GM21390 (cell line): ENCODE data around the gene IPO13.

ENCODE experiments used
- ATAC-seq: cut with Tn5 transposase; IDR thresholded peaks from one replicate; pipeline ENCODE4 v1.9.1; 2021; ENCODE audit not compliant: unreplicated experiment

The IPO13 gene

DNA sequence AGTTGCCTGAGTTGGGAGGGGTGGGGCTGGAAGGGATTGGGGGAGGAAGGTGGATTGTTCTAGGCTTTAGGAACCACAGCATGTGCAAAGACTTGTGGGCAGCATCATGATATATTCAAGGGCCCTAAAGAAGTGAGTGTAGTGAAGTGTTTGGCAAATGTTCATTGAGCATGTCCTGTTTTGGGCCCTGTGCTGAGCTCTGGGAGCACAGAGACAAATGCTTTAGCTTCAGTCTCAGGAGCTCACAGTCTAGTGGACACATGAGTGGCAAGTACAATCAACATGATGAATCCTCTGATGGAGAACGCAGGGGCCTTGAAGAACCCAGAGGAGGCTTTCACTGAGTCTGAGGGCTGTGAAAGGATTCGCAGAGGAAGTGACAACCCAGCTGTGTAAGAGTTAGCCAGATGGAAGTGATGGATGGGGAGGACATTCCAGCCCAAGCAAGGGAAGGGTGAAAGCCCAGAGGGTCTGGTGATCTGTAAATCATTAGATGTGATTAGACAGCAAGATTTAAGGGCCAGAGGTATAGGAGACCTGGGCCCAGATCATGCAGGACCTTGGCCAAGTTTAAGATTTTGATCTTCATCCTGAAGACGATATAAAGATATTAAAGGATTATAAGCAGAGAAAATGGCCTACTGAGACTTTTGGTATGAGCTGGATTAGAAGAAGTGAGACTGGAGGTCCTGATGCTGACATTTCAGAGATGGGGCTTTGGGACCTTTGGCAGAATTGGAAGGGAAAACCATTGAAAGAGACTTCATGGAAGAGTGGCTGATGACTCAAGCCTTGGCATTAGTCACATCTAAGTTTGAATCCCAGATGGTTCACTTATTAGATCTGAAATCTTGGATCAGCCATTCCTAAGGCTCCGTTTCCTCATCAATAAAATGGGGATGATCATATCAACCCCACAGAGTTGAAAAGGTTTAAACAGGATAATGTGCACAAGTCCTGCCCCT lies 4.6 kb downstream of the IPO13 start:
- no peak for ATAC-seq

DNA sequence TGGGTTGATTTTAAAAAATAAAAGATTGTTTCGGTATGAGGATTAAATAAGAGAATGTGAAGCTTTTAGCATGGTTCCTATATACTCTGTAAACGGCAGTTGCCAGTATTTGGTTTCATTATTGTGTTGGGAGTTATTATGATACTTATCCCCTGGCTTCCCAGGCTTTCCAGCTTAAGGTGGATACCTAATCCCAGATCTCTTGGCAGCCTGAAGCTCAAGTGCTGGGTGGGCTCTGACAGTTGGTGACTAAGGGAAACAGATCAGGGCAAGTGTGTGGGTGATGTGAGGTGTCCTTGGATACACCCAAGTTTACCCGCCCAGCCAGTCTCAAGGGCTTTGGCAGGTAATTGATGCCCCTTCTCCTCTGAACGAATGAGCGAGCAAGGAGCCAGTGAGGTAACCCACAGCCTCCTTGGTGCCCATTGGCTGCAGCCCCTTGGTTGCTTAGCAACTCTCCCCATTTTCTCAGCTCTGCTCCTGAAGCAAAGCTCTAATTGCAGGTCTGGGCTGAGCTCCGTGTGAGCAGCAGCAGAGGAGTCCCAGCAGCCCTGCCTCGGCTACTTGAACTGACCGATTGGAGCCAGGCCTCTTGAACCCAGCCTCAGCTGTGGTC lies 6.1 kb downstream of the IPO13 start:
- ATAC-seq, result no peak

DNA sequence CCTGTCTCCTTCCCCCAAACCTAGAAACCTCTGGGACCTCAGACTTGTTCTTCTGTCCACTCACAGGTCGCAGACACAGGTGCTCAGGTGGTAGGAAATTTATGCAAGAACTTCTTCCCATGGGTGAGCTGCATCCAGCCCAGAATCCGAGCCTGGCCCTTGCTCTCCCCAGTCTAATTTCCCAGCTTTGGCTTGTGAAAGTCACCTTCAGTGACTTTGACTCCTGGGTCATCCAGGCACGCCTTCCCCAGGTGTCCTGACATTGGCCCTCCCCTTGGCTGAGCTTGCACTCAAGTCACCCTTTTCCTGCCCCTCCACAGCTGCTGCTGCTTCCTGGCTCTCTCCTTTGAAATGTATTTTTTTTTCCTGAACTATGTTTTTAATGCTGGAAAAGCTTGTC lies 6.6 kb downstream of the IPO13 start:
- ATAC-seq, result no peak

DNA sequence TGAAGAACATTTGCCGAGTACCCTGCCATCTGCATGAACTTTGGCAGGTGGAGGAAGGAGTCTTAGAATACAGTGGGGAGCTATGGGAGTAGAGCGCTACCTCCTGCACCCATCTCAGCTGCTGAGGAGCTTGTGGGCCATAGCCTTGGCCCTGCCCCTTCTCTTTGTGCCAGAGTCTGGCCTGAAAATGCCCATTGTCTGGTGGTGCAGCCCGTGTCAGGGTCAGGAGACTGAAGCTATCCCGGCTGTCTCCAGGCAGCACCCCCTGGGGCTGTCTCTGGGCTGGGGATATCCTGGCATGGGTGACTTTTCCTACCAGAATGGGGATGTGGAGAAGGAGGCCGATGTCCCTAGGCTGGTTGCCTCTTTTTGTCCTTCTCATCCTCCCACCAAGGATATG lies 7.3 kb downstream of the IPO13 start:
- ATAC-seq, result no peak

DNA sequence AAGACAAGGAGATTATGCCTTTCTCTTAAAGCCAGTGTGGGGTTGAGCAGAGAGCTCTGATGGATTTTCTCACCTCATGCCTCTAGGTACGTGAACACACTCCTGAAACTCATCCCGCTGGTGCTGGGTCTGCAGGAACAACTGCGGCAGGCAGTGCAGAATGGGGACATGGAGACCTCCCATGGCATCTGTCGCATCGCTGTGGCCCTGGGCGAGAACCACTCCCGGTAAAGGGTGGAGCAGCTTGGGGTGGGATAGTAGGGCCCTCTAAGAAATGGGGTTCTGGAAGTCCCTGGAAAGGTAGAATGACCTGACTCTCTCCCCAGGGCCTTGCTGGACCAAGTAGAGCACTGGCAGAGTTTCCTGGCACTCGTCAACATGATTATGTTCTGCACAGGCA lies 9.5 kb downstream of the IPO13 start:
- ATAC-seq, result no peak

DNA sequence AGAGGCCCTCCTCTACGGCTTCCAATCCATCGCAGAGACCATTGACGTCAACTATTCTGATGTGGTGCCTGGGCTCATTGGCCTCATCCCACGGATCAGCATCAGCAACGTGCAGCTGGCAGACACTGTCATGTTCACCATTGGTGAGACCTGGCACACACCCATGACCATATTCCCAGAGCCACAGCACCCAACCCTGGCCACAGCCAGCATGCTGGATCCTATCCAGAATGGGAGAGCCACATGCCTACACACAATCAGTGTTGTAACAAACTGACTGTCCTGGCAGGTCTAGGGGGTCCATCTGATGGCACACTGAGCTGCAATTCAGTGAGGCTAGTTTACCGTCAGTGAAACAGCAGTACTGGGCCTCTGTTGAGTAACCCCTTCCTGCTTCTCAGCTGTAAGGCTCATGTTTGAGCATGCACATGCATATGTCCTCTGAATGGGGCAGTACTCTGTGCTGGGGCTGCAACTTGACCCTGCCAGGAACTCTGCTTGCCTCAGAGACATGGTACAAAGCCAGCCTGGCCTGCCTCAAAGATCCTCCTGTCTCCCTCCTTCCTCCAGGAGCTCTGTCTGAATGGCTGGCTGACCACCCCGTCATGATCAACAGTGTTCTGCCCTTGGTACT lies 10.8 kb downstream of the IPO13 start:
- ATAC-seq, result no peak

DNA sequence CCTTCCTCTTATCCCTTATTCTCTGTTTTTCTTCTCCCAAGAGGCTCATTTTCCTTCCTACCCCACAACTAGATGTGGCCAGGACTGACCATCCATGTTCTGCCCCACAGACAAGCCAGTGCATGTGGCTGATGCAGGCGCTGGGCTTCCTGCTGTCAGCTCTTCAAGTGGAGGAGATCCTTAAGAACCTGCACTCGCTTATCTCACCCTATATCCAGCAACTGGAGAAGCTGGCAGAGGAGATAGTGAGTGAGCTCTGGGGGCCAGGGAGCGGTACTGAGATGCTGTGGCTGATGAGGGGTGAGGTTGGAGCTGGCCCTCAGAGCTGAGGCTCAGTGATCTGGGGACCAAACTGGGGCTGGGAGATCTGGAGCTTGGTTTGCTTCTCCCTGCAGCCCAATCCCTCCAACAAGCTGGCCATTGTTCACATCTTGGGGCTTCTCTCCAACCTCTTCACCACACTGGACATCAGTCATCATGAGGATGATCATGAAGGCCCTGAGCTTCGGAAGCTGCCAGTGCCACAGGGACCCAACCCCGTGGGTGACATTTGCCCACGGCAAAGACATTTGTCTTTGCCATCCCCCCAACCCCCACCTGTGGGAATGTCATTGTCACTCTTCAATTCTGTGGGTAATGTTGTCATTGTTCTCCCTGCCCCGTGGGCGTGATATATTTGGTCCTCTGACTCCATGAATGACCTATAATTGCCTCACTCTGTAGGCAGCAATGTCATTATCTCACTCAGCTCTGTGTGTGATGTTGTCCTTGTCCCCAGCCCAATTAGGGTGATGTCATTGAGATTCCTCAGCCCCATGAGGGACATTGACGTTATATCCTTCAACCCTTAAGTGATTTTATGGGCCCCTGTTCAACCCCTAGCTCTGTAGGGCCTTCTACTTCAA lies 11.9 kb downstream of the IPO13 start:
- no peak for ATAC-seq

DNA sequence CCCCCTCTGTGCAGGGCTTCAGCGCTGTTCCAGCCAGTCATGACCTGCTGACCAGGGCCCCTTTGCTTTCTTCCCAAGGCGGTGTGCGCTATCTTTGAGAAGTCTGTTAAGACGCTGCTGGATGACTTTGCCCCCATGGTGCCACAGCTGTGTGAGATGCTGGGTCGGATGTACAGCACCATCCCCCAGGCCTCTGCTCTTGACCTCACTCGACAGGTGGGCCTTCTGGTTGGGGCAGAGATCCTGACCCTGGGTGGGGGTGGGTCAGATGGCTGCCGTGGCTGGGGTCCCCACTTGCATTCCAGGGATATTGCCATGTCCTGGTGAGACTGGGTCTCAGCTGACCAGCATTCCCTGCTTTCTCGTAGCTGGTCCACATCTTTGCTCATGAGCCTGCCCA lies 14.0 kb downstream of the IPO13 start:
- no peak for ATAC-seq

DNA sequence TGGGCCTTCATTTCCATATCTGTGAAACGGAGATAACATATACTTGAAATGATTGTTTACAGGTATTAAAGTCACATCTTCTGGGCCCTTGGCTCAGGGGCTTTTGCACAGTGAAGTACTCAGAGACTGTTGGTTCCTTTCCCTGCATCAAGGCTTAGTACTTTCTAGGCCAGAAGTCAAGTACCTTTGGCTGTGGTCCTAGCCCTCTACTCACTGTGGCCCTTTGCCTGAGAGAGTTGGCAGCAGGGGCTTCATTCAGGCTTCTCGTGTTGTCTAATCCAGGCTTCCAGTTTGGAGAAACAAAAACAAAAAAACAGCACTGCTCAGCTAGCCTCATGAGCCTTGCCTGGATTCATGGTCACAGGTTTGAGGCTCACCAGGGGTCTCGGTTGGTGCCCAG lies 14.9 kb downstream of the IPO13 start:
- no peak for ATAC-seq

DNA sequence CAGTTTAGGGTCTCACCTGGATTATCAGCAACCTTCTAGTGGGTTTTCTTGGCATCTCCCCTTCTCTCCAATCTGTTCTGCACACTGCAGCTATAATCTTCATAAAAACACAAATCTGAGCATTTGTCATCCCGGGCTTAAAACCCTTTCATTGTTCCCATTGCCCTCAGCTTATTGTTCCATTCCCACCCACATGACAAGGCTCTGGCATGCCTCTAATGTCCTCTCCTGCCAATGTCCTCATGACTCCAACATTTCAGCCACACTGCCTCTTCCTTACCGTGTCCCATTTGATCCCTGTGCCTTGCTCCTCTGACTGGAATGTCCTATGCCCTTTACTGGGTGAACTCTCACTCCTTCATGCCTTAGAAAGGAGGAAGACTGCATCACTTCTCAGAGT lies 15.6 kb downstream of the IPO13 start:
- ATAC-seq, result no peak

DNA sequence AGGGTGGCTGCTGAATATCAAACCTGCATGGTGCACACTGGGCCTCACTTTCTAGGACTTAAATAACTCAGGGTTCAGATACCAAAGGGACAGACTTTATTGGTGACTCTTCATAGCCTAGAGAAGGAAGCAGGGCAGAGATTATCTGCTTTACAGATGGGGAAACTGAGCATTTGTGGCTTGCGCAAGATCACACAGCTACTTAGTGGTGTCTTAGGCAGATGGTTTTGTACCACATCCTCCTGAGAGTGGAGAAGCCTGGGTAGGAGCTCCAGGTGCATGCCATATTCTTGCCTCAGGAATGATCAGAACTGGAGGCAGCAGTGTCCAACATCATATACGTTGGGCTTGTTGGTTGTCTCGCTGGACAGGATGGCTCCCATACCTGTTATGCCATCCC lies 16.3 kb downstream of the IPO13 start:
- ATAC-seq, result no peak

DNA sequence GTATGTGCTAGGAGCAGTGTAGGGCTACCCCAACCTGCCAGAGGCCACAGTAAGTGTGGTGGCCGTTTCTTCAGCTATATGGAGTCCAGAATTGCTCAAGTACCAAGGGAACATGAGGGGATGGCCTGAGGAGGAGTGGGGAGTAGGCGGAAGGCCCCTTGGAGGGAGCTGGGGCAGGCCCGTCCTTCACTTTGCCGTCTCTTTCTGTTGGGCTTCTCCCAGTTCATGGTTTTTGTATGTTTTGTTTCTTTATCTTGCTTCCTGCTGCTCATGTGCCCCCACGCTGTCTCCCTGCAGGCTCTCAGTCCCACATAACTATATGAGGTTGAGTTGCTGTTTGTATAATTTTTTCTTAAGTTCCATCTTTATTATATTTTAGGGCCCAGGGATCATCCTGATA lies 17.1 kb downstream of the IPO13 start:
- ATAC-seq, result no peak

DNA sequence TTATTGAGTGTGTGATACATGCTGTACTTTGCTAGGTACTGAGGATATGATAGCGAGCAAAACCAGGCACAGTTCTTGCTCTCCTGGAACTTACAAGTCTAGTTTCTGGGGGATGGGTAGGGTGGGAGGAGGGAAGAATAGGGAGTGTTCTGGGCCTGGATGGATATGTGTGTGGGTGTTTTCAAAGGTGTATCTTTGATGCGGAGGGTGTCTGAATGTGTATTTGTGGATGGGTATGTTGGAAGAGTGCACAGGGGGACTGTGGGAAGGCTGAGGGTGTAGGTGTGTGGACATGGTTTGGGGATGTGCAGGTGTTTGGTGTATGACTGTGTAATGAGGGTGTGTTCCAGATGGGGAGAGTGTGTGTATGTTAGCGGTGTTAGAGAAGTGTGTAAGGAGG lies 18.6 kb downstream of the IPO13 start:
- no peak for ATAC-seq

DNA sequence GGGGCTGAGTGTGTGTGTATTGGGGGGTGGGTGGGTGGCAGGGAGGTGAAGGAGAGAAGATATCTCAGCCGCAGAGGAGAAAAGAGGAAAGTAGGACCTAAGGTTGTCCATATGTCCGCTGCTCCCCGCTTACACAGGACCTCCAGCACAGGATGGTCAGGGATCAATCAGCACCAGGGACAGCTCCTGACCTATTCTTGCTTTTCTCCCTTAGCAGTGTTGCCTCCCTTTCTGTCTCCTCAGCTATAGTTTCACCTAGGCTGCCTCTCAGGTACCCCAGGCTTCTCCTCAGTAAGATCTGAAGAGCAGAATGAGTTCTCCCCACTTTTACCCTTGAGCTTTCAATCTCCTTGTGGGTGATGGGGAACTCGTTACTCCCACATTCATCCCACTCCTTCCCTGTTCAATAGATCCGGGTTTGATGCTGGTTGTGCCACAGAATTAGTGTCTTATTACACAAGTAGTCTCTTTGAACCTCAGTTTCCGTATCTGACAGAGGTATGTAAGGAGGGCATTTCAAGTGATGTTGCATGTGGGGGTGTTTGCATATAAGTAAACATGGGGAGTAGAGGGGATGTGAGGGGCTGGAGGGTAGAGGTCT lies 21.7 kb downstream of the IPO13 start:
- no peak for ATAC-seq

DNA sequence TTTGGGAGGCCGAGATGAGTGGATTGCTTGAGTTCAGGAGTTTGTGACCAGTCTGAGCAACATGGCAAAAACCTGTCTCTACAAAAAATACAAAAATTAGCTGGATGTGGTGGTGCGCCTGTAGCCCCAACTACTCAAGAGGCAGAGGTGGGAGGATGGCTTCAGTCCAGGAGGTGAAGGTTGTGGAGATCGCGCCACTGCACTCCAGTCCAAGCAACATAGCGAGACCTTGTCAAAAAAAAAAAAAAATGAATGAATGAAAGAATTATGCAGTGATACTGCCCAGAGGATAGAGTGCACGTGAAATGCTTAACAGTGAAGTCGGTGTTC lies 22.6 kb downstream of the IPO13 start:
- ATAC-seq, result no peak

DNA sequence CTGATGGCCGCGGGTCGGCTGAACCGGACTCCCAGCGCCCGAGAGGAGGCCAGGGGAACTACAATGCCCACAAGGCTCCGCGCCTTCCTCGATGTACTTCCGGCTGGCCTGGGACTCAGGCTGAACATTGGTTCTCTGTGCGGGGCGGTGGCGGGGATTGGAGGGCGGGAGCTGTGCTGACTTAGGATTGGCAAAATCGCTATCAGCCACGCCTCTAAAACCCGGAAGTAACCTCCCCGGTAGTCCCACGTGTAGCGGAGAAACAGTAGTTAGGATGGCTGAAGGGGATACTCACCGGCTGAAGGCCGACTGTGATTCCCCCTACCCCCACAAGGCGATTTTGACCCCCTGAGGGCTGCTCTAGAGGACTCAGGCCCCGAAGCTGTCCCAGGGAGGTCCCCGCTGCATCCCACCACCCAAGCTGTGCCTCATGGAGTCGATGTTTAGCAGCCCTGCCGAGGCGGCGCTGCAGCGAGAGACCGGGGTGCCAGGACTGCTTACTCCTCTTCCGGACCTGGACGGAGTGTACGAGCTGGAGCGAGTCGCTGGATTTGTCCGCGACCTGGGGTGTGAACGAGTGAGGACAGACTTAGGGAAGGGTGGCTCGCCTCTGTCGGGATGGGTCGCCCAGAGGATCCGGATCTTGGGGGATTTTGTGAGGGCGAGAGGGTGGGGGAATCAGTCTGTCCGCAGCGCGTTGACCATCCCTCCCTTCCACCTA lies 23.2 kb downstream of the IPO13 start, which contains the start of gene DPH2:
DPH2 (plus strand) TSS at position 265 of the 721 bp plus-strand sequence; CDS start at position 431, 166 bp downstream.
- peak; percentile 83 for ATAC-seq

DNA sequence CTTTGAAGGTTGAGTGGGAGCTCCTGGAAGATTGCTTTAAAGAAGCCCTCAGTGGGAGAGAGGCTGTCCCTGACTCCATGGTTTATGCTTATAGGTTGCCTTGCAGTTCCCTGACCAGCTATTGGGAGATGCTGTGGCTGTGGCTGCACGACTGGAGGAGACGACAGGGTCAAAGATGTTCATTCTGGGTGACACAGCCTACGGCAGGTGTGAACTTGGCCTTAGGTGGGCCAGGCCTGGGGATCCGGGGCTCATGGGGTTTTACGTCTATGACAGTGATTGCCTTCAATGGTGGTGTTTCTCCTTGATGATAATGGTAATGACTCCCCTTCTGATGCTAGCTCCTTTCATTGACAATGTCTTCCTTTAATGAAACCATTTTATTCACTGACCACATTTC lies 23.8 kb downstream of the IPO13 start:
- no peak for ATAC-seq

DNA sequence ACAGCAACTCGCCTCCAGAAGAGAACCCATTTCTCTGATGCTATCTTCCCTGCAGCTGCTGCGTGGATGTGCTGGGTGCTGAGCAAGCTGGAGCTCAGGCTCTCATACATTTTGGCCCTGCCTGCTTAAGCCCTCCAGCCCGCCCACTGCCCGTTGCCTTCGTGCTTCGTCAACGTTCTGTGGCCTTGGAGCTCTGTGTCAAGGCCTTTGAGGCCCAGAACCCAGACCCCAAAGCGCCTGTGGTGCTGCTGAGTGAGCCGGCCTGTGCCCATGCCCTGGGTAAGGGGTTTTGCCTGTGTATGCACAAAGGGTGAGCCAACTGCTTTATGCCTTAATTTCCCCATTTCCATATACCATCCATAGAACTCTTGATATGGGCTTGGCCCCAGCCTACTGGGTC lies 24.2 kb downstream of the IPO13 start:
- no peak for ATAC-seq

DNA sequence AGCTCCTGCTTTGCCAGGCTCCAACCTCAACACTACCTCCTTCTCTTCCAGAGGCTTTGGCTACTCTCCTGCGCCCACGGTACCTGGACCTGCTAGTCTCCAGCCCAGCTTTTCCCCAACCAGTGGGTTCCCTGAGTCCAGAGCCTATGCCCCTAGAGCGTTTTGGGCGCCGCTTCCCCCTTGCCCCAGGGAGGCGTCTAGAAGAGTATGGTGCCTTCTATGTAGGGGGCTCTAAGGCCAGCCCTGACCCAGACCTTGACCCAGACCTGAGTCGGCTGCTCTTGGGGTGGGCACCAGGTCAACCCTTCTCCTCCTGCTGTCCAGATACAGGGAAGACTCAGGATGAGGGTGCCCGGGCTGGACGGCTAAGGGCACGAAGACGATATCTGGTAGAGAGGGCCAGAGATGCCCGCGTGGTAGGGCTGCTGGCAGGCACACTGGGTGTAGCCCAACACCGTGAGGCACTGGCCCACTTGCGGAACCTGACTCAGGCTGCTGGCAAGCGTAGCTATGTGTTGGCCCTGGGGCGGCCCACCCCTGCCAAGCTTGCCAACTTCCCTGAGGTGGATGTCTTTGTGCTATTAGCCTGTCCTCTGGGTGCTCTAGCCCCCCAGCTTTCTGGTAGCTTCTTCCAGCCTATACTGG lies 24.7 kb downstream of the IPO13 start:
- ATAC-seq, result no peak
